ENCODE data around the gene ADGRE1.

Gene ADGRE1

DNA sequence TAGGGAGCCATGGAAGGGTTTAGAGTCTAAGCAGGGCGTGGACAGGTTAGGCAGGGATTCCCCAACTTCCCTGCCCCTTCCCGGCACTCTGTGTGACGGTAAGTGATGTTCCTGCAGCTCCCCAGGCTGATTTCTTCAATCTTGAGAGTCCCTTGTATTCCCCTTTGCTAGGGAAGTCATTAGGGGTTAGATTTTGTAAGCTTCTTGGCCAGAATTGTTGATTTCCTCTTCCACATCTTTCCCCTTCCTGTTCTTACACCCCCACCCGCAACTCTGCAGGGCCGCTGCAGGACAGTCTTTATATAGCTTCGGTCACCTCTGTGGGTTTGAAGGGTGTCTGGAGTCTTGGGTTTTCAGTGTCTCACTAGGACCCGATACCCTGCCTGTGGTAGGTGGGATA, 10.6 kb upstream of the ADGRE1 start:
- no peak for DNase-seq

DNA sequence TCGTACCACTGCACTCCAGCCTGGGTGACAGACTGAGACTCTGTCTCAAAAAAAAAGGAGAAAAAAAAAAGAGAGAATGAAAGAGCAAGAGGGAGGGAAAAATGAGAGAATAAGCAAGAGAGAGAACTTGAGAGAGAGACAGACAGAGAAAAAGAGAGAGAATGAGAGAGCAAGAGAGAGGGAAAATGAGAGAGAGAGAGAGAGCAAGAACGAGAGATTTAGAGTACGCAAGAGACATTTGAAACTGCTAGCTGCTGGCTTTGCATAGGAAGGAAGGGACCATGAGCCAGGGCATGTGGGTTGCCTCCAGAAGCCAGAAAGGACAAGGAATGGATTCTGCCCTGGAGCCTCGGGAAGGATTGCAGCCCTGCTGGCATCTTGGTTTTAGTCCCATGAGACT, 9.6 kb upstream of the ADGRE1 start:
- DNase-seq: no peak

DNA sequence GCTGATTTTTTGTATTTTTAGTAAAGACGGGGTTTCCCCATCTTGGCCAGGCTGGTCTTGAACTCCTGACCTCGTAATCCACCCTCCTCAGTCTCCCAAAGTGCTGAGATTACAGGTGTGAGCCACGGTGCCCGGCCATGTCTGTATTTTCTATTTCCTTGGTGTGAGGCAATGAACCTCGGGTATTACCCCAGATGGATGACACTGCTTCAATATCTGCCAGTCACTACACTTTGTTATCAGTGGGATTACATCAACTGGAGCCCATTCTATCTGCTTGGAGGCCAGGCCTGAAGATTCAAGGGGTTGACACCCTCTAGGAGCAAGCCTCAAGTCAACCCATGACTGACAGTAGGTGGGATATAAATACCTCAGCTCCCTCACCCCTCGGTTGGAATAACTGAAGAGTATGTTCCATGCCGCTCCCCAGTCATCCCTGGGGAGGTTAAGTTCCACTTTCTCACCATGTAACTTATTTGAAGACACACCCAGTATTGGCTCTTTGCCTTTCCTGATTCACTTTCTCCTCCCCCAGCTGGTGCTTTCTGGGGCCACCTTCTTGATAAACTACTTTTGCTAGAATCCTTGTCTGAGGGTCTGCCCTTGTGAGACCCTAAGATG, 992 bp upstream of the ADGRE1 start:
- no peak for DNase-seq

- no peak for DNase-seq
These were observed 1.6 kb downstream of the ADGRE1 start for GRCh38 chr19:6888967-6889366.

DNA sequence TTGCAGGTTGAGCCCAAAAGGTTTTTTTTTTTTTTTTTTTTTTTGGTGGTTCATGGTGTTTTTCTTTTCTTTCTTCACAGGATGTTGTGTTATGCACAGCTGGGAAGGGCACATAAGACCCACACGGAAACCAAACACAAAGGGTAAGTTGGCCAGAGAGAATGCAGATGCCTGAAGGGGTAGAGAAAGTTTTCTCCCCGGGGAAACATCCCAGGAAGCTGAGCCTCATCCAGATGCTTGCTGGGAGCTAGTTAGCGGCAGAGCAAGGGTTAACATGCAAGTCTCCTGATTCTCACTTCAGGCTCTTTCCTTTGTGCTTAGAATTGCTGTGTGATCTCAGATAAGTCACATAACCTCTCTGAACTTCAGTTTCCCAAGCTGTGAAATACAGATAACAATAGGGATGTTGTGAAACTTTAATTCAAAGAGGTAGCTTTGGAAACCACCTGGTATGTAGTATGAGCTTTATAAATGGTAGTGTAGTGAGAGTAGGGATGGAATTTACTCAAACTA, 3.1 kb downstream of the ADGRE1 start:
- DNase-seq: no peak

DNA sequence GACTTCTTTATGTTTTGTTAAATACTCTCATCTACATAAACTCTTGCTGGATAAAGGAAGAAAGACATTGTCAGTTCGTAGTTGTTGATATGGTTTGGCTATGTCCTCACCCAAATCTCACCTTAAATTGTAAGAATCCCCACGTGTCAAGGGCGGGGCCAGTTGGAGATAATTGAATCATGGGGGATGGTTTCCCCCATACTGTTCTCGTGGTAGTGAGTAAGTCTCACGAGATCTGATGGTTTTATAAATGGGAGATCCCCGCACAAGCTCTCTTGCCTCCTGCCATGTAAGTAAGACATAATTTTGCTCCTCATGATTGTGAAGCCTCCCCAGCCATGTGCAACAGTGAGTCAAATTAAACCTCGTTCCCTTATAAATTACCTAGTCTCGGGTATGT, 3.6 kb downstream of the ADGRE1 start:
- no peak for DNase-seq

GRCh38 chr19:6891761-6892385, 4.5 kb downstream of the ADGRE1 start:
- no peak for DNase-seq

GRCh38 chr19:6894313-6894712, 6.9 kb downstream of the ADGRE1 start:
- DNase-seq: no peak

DNA sequence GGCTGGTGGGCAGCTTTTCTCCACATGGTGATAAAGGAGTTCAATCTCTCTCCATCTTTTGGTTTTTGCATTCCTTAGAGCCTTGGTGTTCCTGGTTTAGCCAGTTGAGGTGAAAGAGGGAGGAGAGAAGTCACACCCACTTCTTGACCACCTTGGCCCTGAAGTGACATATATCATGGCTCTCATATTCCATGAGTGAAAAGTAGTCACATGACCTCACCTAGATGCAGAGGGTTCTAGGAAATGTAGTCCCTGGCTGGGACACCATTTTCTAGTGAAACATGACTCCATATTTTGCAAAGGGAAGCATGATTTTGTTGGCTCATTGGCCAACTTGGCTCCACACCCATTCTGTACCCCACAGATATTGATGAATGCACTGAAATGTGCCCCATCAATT, 16.1 kb downstream of the ADGRE1 start:
- DNase-seq: no peak

DNA sequence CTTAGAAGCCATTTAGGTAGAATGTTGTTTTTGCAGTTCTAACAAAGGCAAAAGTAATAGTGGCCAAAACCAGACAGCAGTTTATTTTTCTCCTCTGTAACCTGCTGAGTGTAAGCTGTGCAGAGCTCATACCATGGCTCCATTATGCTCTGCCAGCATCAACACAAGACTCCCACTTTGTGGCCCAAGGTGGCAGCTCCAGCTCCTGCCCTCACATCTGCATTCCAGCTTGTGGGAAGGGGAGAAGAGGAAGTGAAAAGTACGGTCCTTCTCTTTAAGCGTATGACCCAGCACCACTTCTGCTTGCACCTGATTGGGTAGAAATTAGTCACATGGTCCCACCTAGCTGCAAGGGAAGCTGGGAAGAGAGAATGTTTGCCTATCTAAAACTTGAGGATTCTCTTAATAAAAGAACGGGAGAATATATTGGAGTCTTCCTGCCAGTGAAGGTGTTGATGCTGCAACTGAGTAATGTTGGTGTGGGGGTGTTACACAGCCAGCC, 19.2 kb downstream of the ADGRE1 start:
- DNase-seq: no peak

DNA sequence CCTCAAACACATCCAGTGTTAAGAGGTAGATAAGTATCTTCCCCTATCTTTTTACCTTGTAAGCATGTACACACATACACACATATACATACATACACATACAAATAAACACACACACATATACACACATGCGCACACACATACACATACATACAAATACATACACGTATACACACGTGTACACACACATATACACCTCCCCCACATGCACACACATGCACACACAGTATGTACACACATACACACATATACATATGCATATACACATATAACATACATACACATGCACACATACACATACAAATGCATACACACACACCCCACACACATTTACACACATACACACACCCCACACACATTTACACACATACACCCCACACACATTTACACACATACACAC, 24.1 kb downstream of the ADGRE1 start:
- no peak for DNase-seq

DNA sequence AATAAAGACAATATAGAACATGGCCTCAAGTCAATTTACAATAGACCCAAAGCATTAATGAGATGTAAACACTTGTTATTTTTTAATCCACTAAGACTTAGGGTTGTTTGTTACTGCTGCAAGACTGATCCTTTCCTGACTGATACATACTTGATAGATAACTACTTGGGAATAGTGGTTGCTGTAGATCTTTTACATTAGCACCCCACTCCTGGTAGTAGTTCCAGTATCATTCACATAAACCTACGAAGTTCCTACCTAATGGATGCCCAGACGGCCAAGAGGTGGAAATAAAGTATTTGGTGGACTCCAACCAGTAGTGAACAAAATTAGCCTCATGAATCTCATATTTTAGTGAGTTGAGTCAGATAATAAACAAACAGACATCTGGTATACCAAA, 26.9 kb downstream of the ADGRE1 start:
- no peak for DNase-seq

GRCh38 chr19:6916952-6917351, 29.6 kb downstream of the ADGRE1 start:
- no peak for DNase-seq

DNA sequence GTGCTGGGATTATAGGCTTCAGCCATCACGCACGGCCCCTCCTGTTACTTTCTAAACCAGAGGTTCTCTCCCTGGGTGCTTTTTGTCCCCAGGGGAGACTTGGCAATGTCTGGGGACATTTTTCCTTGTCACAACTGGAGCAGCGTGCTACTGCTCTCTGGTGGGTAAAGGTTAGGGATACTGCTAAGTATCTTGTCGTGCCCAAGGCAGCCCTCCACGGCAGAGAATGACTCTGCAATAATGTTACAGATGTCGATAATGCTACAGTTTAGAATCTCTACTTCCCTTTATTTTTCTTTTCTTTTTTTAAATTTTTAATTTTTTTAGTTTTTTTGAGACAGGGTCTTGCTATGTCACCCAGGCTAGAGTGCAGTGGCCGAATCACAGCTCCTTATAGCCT, 38.0 kb downstream of the ADGRE1 start:
- DNase-seq: no peak

DNA sequence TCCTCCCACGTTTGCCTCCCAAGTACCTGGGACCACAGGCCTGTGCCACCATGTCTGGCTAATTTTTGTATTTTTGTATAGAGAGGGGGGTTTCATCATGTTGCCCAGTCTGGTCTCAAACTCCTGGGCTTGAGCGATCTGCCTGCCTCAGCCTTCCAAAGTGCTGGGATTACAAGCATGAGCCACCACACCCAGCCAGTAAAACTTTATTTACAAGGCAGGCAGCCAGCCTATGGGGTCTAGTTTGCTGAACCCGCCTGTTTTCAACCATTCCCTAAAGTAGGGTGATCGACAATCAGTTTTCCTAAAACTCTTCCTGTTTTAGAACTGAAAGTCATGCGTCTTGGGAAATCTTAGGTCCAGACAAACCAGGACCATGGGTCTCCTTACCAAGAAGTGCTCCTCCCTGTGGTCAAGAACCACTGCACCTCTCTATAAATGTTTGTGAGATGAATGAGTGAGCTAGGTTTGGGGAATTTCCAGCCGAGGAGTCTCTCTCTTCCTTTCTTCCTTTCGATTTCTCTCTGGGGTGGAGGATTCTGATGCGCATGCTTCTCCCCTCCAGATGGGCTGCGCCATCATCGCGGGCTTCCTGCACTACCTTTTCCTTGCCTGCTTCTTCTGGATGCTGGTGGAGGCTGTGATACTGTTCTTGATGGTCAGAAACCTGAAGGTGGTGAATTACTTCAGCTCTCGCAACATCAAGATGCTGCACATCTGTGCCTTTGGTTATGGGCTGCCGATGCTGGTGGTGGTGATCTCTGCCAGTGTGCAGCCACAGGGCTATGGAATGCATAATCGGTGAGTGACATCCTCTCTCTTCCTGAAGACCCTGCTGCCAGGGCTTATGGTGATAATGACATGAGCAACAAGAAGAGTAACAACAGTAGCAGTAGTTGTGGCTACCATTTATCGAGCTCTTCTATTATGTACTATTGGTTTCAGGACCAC, 38.7 kb downstream of the ADGRE1 start:
- peak; percentile 28 for DNase-seq

- DNase-seq: no peak
These were observed 42.8 kb downstream of the ADGRE1 start for GRCh38 chr19:6930190-6930589.

- no peak for DNase-seq
These were observed 47.7 kb downstream of the ADGRE1 start for GRCh38 chr19:6935069-6935468.

DNA sequence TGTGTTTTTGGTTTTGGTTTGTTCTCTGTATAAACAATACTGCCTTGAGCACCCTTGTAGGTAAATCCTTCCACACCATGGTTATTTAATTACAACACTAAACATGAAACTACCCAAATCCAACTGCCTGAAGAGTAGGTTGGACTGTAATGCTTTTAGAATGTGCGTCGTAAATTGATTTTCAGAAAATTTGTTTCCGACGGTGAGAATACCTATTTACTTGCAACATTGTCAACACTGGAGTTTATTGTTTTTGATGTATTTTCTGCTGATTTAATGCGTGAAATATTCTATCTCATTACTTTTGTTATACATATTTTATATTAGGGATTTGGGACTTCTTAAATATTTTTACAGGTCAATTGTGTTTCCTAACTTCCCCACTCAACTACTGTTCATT, 48.2 kb downstream of the ADGRE1 start:
- DNase-seq: no peak

DNA sequence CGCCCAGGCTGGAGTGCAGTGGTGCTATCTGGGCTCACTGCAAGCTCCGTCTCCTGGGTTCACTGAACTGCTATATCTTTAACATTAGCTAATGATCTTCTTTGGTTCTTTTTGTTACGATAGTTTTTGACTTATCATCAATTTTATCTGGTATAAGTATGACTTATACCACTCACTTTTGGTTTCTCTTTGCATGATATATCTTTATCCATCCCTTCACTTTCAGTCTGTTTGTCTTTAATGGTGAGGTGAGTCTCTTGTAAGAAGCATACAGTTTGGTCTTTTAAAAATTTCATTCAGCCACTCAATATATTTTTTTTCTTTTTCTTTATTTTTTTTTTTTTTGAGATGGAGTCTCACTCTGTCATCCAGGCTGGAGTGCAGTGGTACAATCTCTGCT, 58.4 kb downstream of the ADGRE1 start:
- DNase-seq: peak; percentile 25

GRCh38 chr19:6947745-6948144, 60.4 kb downstream of the ADGRE1 start:
- peak; percentile 86 for DNase-seq

DNA sequence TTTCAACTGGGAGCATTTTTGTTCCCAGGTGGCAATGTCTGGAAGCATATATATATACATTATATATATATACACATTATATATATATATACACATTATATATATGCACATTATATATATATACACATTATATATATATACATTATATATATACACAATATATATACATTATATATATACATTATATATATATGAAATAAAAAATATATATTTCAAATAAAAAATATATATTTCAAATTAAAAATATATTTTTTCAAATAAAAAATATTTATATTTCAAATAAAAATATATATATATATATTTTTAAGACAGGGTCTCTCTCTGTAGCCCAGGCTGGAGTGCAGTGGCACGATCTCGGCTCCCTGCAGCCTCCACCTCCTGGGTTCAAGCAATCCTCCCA, 61.5 kb downstream of the ADGRE1 start:
- DNase-seq: no peak

GRCh38 chr19:6952956-6953355, 65.6 kb downstream of the ADGRE1 start:
- no peak for DNase-seq

DNA sequence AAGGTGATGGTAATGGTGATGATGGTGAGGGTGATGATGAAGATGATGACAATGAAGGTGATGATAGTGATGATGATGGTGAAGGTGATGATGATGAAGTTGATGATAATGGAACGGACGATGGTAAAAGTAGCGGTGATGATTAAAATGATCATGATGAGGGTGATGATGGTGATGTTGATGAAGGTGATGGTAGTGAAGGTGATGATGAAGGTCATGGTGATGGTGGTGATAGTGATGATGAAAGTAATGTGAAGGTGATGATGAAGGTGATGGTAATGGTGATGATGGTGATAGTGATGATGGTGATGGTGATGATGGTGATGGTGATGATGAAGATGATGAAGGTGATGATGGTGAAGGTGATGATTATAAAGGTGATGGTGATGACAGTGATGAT, 67.7 kb downstream of the ADGRE1 start:
- DNase-seq: no peak

- no peak for DNase-seq
These were observed 69.2 kb downstream of the ADGRE1 start for GRCh38 chr19:6956573-6956972.
